Hippocampal formation (tissue), 2 donors: ENCODE results near the gene KIAA0586.
"Not testable (repeated sequence)": the region's sequence is repeated elsewhere in the genome, so short reads cannot be mapped to it uniquely, and the experiment has no call there.

Experiments used
- DNase-seq, 2 donors: peaks; one replicate each; lab custom pipeline; 2025; lab: John Stamatoyannopoulos, UW

The KIAA0586 gene

GRCh38 chr14:58464652-58465051, 37.1 kb downstream of the KIAA0586 start:
- DNase-seq, result no peak

- no peak for DNase-seq
Measured at GRCh38 chr14:58465421-58465820, 37.9 kb downstream of the KIAA0586 start.

- no peak for DNase-seq
Measured at GRCh38 chr14:58466459-58466858, 38.9 kb downstream of the KIAA0586 start.

GRCh38 chr14:58467575-58467974, 40.1 kb downstream of the KIAA0586 start:
- no peak for DNase-seq

GRCh38 chr14:58469309-58469708, 41.8 kb downstream of the KIAA0586 start:
- DNase-seq, result no peak

GRCh38 chr14:58476320-58476719, 48.8 kb downstream of the KIAA0586 start:
- no peak for DNase-seq

GRCh38 chr14:58477653-58478052, 50.1 kb downstream of the KIAA0586 start:
- no peak for DNase-seq

GRCh38 chr14:58478329-58478728, 50.8 kb downstream of the KIAA0586 start:
- not testable (repeated sequence) for DNase-seq

GRCh38 chr14:58479975-58480374, 52.5 kb downstream of the KIAA0586 start:
- no peak for DNase-seq

- no peak for DNase-seq
Measured at GRCh38 chr14:58484176-58484575, 56.7 kb downstream of the KIAA0586 start.

GRCh38 chr14:58488550-58488949, 61.0 kb downstream of the KIAA0586 start:
- no peak for DNase-seq

- DNase-seq, result no peak
Measured at GRCh38 chr14:58491593-58491992, 64.1 kb downstream of the KIAA0586 start.

- DNase-seq, result no peak
Measured at GRCh38 chr14:58492044-58492443, 64.5 kb downstream of the KIAA0586 start.

- DNase-seq, result peak in 1 of 2 donors; percentile 65
Measured at GRCh38 chr14:58501214-58501816, 73.8 kb downstream of the KIAA0586 start.

- no peak for DNase-seq
Measured at GRCh38 chr14:58513272-58513671, 85.8 kb downstream of the KIAA0586 start.

- DNase-seq, result no peak
Measured at GRCh38 chr14:58517592-58517991, 90.1 kb downstream of the KIAA0586 start.

- DNase-seq, result not testable (repeated sequence)
Measured at GRCh38 chr14:58525691-58526090, 98.2 kb downstream of the KIAA0586 start.

- DNase-seq, result peak; percentile 63 to 84
Measured at GRCh38 chr14:58533446-58533845, 105.9 kb downstream of the KIAA0586 start.

- DNase-seq, result no peak
Measured at GRCh38 chr14:58535044-58535443, 107.5 kb downstream of the KIAA0586 start.

GRCh38 chr14:58537004-58537403, 109.5 kb downstream of the KIAA0586 start:
- no peak for DNase-seq

- no peak for DNase-seq
Measured at GRCh38 chr14:58540749-58541632, 113.5 kb downstream of the KIAA0586 start.

GRCh38 chr14:58541633-58542022, 114.1 kb downstream of the KIAA0586 start:
- no peak for DNase-seq

GRCh38 chr14:58543253-58543652, 115.7 kb downstream of the KIAA0586 start:
- no peak for DNase-seq
